Measurements from ENCODE around the gene RBFOX1.

Gene RBFOX1

GRCh38 chr16:7419441-7419840 is 86.8 kb downstream of the RBFOX1 start:
- DNase-seq (ENCODE audit: low read depth in 2 of 2), result no peak

- DNase-seq (ENCODE audit: low read depth in 2 of 2), result no peak
Measured at GRCh38 chr16:7420079-7420478, 87.4 kb downstream of the RBFOX1 start.

GRCh38 chr16:7420843-7421242 is 88.2 kb downstream of the RBFOX1 start:
- DNase-seq (ENCODE audit: low read depth in 2 of 2), result no peak

DNA sequence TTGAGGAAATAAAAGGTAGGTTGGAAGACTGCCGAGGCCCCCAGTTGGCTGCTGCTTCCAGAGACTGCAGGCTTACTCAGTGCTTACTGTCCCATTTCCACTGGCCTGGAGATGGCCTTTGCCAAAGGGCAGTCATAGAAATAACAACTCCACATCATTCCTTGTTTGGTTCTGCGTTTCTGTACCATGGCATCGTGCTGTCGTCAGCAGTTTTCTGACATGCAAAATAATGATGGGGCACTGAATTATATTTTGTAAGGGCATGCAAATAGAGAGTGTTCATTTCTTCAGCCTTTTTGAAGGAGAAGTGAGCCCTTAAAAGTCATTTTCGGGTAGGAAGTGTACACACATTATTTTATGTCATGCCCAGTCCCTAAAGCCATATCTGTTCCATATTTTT is 88.9 kb downstream of the RBFOX1 start:
- no peak for DNase-seq (ENCODE audit: low read depth in 2 of 2)

DNA sequence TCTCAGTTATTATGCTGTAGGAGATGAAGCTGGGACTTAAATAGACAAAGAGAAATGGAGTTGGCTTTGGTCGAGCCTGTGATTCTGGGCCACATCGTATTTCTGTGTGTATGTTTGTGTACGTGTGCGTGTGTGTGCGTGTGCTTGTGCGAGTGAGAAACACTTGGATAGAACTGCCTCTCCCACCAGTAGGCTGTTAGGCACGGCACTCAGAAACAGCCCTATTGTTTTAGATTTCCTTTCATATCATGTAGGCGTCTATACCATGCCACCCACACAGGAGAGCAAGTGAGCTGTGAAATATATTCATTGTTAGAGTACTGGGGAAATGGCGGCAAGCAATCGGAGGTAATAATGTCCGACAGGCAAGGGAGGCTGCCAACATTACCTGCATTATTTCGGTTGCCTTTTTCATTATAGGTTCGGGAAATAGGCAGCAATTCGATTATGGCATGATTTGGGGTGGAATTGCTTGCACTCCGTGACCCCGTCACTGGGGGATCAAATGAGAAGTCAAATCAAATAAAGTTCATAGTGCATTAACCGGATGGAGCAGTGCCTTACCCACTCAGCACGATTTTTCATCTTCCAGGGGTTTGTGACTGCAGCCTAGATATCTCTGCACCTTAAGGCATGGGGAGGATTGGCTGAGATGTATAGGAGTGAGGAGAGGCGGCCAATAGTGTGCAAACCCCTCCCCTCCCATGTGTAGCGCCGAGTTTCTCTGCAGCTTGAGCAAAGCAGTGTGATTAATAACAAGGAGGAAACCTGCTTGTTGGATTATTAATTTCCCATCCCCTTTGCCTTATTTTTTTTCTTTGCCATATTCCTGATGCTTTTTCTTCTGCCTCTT is 89.6 kb downstream of the RBFOX1 start:
- no peak for DNase-seq (ENCODE audit: low read depth in 2 of 2)

- no peak for DNase-seq (ENCODE audit: low read depth in 2 of 2)
Measured at GRCh38 chr16:7423434-7424044, 90.9 kb downstream of the RBFOX1 start.

DNA sequence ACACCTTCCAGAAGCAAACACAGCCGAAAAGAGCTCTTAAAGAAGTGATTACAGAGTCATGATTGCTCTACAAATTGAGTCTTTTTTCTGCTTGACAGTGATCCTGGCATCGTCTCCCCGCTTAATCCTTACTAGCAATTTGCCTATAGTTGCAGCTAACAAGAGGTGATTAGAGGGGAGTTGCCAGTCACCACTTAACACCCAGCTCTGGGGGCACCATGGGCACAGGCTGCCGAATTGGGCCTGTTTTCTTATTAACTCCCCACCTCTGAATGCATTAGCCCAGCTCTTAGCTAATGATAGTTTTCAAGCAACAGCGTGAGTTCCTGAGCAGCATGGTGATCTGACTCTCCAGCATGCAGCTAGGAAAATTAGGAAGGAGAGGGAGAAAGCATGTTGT is 93.5 kb downstream of the RBFOX1 start:
- no peak for DNase-seq (ENCODE audit: low read depth in 2 of 2)

- no peak for DNase-seq (ENCODE audit: low read depth in 2 of 2)
Measured at GRCh38 chr16:7431723-7432122, 99.1 kb downstream of the RBFOX1 start.

- no peak for DNase-seq (ENCODE audit: low read depth in 2 of 2)
Measured at GRCh38 chr16:7436306-7436705, 103.7 kb downstream of the RBFOX1 start.

GRCh38 chr16:7437135-7437804 is 104.6 kb downstream of the RBFOX1 start:
- DNase-seq (ENCODE audit: low read depth in 2 of 2), result no peak

DNA sequence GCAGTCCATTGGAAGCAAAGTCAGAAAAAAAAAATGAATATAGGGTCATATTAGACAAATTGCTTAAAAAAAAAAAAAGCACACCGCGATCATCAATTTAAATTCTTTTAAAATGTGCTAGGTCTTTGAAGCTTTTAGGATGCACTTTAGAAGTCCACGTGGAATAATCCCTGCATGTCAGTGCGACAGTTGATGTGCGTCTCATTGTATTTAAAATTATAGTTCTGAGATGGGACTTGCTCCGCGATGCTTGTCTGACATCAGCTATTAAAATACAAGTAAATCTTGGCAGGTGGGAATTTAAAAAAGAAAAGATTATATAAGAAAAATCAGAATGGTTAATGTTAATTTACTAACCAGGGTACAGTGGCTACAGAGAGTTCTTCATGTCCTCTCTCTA is 105.2 kb downstream of the RBFOX1 start:
- DNase-seq (ENCODE audit: low read depth in 2 of 2), result no peak

DNA sequence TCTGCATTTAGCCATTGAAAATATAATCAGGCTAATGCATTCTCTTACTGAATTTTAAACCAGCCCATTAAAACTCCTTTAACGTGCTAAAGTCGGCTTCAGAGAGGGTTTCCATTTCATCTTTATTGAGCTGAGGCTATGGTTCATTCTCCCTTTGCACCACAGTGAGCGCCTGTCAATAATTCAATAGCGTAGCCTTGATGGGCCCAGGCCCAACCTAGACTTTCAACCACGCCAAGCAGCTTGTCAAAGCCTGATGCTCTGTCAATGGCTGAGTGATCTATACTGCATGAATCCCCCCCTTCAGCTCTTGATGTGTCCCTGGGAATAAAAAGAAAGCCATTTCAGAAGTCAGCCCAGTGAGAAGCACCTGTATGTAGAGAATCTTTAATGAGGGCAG is 106.0 kb downstream of the RBFOX1 start:
- no peak for DNase-seq (ENCODE audit: low read depth in 2 of 2)

GRCh38 chr16:7439518-7439917 is 106.9 kb downstream of the RBFOX1 start:
- DNase-seq (ENCODE audit: low read depth in 2 of 2), result no peak

DNA sequence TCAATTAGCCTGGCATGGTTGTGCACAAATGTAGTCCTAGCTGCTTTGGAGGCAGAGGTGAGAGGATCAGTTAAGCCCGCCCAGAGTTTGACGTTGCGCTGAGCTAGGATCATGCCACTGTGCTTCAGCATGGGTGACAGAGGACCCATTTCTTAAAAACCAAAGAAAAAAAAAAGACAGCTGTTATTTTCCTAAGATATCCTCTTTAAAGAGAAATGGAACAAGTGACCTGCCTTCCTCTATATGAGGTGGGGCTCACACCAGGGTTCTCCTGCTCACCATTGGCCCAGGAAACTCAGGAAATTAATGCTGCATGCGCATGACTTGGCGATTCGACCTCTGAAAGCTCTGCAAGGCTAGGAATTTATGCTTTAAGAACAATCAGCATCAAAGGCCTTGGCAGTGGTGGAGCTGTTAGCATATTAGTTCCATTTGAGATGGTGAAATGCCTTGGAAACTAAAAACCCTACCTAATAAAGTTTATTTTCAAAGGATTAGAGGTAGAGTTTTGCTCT is 108.3 kb downstream of the RBFOX1 start:
- DNase-seq (ENCODE audit: low read depth in 2 of 2), result no peak

- no peak for DNase-seq (ENCODE audit: low read depth in 2 of 2)
Measured at GRCh38 chr16:7442050-7442449, 109.4 kb downstream of the RBFOX1 start.

DNA sequence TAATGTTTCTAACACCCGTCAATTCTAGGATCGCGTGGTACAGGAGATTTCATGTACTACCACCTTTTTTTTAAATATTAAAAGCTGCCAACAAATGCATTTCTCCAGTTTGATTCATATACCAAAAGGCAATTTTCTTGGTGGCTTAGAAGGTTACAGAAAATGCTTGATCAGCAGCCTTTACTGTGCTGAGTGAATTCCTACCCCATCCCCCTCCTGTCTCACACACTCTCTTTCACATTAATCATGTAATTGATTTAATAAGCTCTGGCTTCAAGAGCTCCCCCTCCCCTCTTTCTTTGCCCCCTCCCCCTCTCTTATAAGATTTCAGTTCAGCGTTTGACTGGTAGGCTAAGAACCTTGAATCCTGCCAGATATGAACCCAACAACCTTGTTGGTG is 110.5 kb downstream of the RBFOX1 start:
- no peak for DNase-seq (ENCODE audit: low read depth in 2 of 2)

- no peak for DNase-seq (ENCODE audit: low read depth in 2 of 2)
Measured at GRCh38 chr16:7443648-7444365, 111.2 kb downstream of the RBFOX1 start.

GRCh38 chr16:7449306-7449705 is 116.7 kb downstream of the RBFOX1 start:
- no peak for DNase-seq (ENCODE audit: low read depth in 2 of 2)

DNA sequence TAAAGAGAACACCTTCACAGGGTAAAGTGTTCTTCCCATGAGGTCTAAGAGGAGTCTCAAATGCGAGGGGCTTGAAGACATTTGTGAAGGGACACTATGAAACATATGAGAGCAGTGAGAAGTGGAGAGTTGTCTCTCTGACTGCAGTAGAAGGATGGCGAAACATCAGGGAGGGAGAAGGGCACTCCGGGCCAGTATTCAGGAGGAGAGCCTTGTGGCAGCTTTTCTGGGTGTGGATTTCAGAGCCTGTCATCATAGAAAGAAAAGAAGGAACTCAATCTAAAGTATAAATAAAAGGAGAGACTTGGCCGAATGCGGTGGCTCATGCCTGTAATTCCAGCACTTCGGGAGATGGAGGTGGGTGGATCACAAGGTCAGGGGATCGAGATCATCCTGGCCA is 117.2 kb downstream of the RBFOX1 start:
- DNase-seq (ENCODE audit: low read depth in 2 of 2), result no peak

DNA sequence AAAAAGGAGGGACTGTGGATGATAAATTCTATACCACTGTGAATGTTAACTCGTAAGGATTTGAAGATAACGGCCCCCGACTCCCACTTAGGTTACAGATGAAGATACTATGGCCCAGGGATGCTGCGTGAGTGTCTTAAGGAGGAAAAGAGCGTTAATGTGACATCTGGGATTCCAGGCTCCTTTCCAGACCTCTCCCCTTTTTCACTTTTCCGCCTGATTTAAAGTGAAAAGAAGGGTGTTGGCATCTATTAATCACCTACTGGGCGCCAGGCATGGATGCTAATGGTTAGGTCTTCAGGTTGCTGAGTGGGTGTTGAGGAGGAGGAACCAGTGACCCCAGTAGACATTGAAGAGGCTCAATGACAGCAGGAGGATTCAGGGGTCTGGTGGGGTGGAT is 117.8 kb downstream of the RBFOX1 start:
- no peak for DNase-seq (ENCODE audit: low read depth in 2 of 2)

DNA sequence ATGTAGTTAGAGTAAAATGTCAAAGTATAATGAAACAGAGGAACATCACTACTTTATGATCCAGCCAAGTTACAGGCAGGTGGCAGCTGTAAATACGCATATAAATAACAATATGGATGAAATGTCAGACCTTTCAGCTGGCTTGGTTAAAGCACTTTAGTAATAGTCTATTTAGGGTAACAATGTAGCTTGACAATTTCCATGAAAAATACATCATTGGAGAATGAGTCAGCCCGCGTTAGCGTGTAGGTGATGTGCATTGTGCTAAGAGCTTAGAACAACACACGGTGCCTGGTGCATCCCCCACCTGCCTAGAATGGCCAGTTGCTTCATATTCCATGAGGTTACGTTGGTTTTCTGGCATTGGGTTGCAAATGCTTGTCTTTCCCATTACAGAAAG is 119.4 kb downstream of the RBFOX1 start:
- no peak for DNase-seq (ENCODE audit: low read depth in 2 of 2)

- DNase-seq (ENCODE audit: low read depth in 2 of 2), result no peak
Measured at GRCh38 chr16:7456211-7456610, 123.6 kb downstream of the RBFOX1 start.

Data from stimulated activated CD8-positive, alpha-beta memory T cell treated with anti-CD3 and anti-CD28 coated beads, Interleukin-2, amount 100 ng/mL, for 48 hours (primary cell).